Neutrophil (primary cell): ENCODE results near the gene PHF11.
"Not testable (repeated sequence)": the region's sequence is repeated elsewhere in the genome, so short reads cannot be mapped to it uniquely, and the experiment has no call there.

Source experiments
- H3K27ac ChIP-seq: fragments of 200-600 bp; sonication (generic); 2 replicates; pipeline ENCODE4 v1.5.1; 2016; ENCODE audit warnings: mild to moderate bottlenecking, moderate library complexity
- H3K27me3 ChIP-seq: fragments of 200-600 bp; sonication (generic); 2 replicates; pipeline ENCODE4 v1.6.0; 2016; ENCODE audit warnings: mild to moderate bottlenecking
- H3K36me3 ChIP-seq: fragments of 200-600 bp; sonication (generic); 2 replicates; pipeline ENCODE4 v1.5.1; 2017
- H3K4me1 ChIP-seq, 2 experiments: fragments of 200-600 bp in 1 of 2; sonication (generic) in 1 of 2; 1 replicate in 1 of 2; 2 replicates in 1 of 2; pipeline versions ENCODE4 v1.5.1 to v1.6.1; 2013 to 2016; ENCODE audit warnings: low read depth in 1 of 2, low read length in 1 of 2, mild to moderate bottlenecking in 1 of 2, moderate library complexity in 1 of 2; ENCODE audit not compliant: control insufficient read depth in 1 of 2, insufficient read depth in 1 of 2
- H3K4me3 ChIP-seq, 2 experiments: fragments of 200-600 bp in 1 of 2; sonication (generic) in 1 of 2; 1 replicate in 1 of 2; 2 replicates in 1 of 2; pipeline ENCODE4 v1.5.1; 2013 to 2016; ENCODE audit warnings: low read depth in 1 of 2, low read length in 1 of 2, mild to moderate bottlenecking in 1 of 2, moderate library complexity in 1 of 2
- H3K9me3 ChIP-seq: fragments of 200-600 bp; sonication (generic); 2 replicates; pipeline ENCODE4 v1.5.1; 2016
- TF ChIP-seq, protein P1 (sequence below): fragments of 200-600 bp; sonication (generic); IDR thresholded peaks from 2 replicates; pipeline ENCODE4 v1.5.1; 2016; ENCODE audit warnings: antibody characterized with exemption

PHF11 gene

DNA sequence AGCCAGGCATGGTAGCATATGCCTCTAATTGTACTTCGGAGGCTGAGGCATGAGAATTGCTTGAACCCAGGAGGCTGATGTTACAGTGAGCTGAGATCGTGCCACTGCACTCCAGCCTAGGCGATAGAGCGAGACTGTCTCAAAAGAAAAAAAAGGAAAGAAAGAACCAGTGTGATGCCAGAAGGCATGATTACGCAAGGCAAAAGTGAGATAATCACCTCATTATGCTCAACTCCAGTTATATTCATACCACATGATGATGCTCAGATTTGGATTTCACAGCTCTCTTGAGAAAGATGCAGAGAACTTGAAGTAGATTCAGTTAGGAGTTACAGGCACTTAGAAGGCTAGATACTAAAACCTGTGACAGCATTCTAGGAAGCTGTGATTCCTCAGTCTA is 67.8 kb downstream of the PHF11 start:
- H3K27ac ChIP-seq, result no peak overlapping the region
- TF ChIP-seq, protein P1, sequence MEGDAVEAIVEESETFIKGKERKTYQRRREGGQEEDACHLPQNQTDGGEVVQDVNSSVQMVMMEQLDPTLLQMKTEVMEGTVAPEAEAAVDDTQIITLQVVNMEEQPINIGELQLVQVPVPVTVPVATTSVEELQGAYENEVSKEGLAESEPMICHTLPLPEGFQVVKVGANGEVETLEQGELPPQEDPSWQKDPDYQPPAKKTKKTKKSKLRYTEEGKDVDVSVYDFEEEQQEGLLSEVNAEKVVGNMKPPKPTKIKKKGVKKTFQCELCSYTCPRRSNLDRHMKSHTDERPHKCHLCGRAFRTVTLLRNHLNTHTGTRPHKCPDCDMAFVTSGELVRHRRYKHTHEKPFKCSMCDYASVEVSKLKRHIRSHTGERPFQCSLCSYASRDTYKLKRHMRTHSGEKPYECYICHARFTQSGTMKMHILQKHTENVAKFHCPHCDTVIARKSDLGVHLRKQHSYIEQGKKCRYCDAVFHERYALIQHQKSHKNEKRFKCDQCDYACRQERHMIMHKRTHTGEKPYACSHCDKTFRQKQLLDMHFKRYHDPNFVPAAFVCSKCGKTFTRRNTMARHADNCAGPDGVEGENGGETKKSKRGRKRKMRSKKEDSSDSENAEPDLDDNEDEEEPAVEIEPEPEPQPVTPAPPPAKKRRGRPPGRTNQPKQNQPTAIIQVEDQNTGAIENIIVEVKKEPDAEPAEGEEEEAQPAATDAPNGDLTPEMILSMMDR, result no peak
- H3K4me1 ChIP-seq, result no peaks in the 10 kb centered on the region
- peaks cover 16% of the 10 kb centered on the region for H3K36me3 ChIP-seq
- no peak overlapping the region for H3K4me3 ChIP-seq
- no peaks in the 10 kb centered on the region for H3K27me3 ChIP-seq
- H3K9me3 ChIP-seq, result no peaks in the 10 kb centered on the region

DNA sequence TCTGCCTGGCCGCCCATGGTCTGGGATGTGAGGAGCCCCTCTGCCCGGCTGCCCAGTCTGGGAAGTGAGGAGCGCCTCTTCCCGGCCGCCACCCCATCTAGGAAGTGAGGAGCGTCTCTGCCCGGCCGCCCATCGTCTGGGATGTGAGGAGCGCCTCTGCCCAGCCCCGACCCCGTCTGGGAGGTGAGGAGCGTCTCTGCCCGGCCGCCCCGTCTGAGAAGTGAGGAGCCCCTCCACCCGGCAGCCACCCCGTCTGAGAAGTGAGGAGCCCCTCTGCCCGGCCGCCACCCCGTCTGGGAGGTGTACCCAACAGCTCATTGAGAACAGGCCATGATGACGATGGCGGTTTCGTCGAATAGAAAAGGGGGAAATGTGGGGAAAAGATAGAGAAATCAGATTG is 69.7 kb downstream of the PHF11 start:
- H3K4me1 ChIP-seq, H3K36me3 ChIP-seq, H3K9me3 ChIP-seq, H3K4me3 ChIP-seq, H3K27ac ChIP-seq, H3K27me3 ChIP-seq: not testable (repeated sequence)

DNA sequence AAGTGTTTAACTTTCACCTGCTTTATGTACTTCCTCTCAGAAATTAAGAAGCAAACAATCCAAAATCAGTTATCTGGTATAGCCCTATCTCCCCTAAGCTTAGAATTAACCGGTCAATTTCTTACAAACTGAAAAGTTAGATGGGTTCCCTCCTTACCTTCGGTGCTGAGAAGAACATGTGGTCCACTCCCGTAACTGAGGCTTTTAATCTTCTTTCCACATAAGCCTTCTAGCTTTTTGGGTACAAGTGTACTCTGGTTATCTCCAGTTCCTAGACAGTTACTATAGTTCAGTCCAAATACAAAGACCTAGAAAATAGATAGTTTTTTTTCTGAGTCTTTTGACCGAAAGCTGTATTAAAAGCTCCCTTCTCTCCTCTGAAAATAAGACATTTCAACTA is 70.7 kb downstream of the PHF11 start:
- Histone ChIP-seq H3K9me3 (no peaks in the 10 kb centered on the region), H3K36me3 (no peaks in the 10 kb centered on the region), H3K27ac (no peak overlapping the region), H3K4me1 (no peaks in the 10 kb centered on the region), H3K27me3 (no peaks in the 10 kb centered on the region), H3K4me3 (no peak overlapping the region)
- TF ChIP-seq, protein P1, result no peak

DNA sequence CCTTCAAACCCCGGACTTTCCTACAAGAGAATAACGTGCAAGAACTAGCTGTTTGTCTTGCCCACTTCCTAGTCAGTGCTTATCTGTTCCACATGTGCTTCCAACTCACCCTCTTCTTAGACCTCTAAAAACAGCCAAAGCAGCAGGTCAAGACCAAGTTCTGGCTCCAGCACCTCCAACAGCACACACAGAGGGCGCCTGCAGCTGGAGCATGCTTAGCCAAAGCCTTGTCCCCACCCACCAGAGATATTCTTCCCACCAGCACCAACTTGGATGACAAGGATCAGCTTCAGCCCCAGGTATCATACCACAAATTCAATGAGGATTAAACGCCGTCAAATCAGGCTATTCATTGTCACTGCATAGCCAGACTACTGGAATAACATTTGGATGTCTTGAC is 71.7 kb downstream of the PHF11 start:
- H3K36me3 ChIP-seq, result no peaks in the 10 kb centered on the region
- H3K4me1 ChIP-seq, result no peaks in the 10 kb centered on the region
- no peaks in the 10 kb centered on the region for H3K9me3 ChIP-seq
- TF ChIP-seq, protein P1, result no peak
- no peak overlapping the region for H3K27ac ChIP-seq
- no peaks in the 10 kb centered on the region for H3K27me3 ChIP-seq
- no peak overlapping the region for H3K4me3 ChIP-seq

DNA sequence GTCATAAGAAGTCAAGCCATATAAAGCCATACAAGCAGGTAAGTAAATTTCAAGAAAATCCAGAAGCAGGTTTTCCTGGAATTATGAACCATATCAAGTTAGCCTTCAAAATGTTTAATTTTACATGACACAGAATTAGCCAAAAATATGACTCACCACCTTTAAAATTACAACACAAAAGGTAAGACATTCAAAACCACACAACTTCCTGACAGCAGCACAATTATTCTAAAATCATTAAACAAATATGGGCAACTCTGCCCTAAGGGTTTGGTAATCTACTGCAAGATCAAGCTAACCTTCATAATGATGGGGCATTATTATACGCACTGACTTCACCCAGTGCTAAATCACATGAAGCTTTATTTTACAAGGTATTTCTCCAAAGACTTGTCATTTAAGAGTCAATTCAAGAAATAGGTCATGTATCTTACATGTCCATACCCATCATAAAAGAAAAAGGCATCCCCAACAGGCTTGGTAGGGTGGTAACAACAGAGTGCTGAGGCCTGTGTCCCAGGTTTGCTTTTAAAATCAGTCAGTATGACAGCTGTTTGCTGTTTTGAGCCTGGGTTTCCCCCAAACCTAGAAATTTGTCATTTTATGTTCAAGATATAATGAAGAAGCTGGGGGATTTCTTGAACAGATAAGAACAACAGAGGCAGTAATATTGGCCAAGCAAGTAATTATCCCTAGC is 74.4 kb downstream of the PHF11 start:
- Histone ChIP-seq H3K27ac (no peak overlapping the region), H3K9me3 (no peaks in the 10 kb centered on the region), H3K4me3 (no peak overlapping the region), H3K4me1 (no peaks in the 10 kb centered on the region), H3K27me3 (no peaks in the 10 kb centered on the region), H3K36me3 (no peaks in the 10 kb centered on the region)
- TF ChIP-seq, protein P1, result no peak

DNA sequence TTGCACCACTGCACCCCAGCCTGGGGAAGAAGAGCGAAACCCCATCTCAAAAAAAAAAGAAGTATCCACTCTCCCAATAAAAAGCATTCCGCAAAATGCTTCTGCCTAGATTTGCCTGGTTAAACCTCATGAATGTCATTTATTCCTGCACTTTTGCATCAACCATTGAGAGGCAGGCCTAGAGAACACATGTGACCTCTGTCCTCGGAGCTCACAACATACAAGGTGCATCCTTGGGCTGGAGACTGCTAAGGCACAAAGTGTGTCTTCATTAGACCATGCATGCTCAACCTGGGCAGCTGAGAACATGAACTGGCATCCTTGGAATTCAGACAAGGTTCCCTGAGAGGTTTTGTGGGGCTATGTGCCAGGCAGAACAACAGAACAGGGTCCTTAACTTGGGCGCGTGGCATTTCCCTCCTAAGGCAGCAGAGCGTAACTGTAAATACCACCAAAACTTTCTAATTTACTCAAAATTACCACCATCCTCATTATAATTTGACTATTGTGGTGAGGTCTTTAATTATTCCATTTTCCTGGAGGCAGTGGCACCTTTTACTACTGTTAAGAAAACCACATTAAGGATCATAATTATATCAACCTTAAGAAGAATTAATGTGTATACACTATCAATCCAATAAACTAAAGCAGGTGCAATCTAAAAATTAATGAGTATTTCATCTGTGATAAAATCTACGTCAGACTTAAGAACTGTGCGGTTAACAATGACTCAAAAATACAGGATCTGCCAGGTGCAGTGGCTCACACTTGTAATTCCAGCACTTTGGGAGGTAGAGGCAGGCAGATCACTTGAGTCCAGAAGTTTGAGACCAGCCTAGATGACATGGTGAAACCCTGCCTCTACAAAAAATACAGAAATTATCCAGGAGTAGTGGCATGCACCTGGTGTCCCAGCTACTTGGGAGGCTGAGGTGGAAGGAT is 75.8 kb downstream of the PHF11 start:
- Histone ChIP-seq H3K27me3 (no peaks in the 10 kb centered on the region), H3K9me3 (no peaks in the 10 kb centered on the region), H3K27ac (no peak overlapping the region), H3K36me3 (no peaks in the 10 kb centered on the region), H3K4me3 (no peak overlapping the region), H3K4me1 (no peaks in the 10 kb centered on the region)
- TF ChIP-seq, protein P1, result no peak
